Mesenchymal stem cell (in vitro differentiated cells and primary cell): ENCODE results near the gene DEGS2.

ENCODE experiments used
- DNase-seq: peaks from one replicate; pipeline ENCODE4 v3.0.0-alpha.2; 2013
- H2AFZ ChIP-seq: one replicate; pipeline ENCODE4 v1.6.1; 2013; ENCODE audit warnings: low read depth, mild to moderate bottlenecking, control low read depth, inconsistent platforms, low read length, moderate library complexity
- H2AK5ac ChIP-seq: 2 replicates; pipeline ENCODE4 v1.6.1; 2013; ENCODE audit warnings: low read length, moderate library complexity, mild to moderate bottlenecking, inconsistent platforms; ENCODE audit not compliant: severe bottlenecking
- H2BK120ac ChIP-seq: one replicate; pipeline ENCODE4 v1.6.1; 2013; ENCODE audit warnings: low read depth, mild to moderate bottlenecking, inconsistent platforms, low read length, moderate library complexity
- H2BK12ac ChIP-seq, 2 experiments: one replicate each; pipeline ENCODE4 v1.6.1; 2013; ENCODE audit warnings: inconsistent platforms in 2 of 2, low read length in 2 of 2, mild to moderate bottlenecking in 2 of 2, moderate library complexity in 2 of 2, control low read depth in 1 of 2
- H2BK15ac ChIP-seq: one replicate; pipeline ENCODE4 v1.6.1; 2013; ENCODE audit warnings: mild to moderate bottlenecking, low read depth, inconsistent platforms; ENCODE audit not compliant: poor library complexity, severe bottlenecking
- H2BK5ac ChIP-seq: 2 replicates; pipeline ENCODE4 v1.6.1; 2013; ENCODE audit warnings: low read depth, mild to moderate bottlenecking, low read length, control low read depth, inconsistent platforms; ENCODE audit not compliant: poor library complexity, severe bottlenecking
- H3K14ac ChIP-seq, 2 experiments: one replicate each; pipeline ENCODE4 v1.6.1; 2013; ENCODE audit warnings: inconsistent platforms in 2 of 2, low read length in 2 of 2, control low read depth in 1 of 2, mild to moderate bottlenecking in 1 of 2, moderate library complexity in 1 of 2
- H3K18ac ChIP-seq, 2 experiments: one replicate each; pipeline ENCODE4 v1.6.1; 2013; ENCODE audit warnings: inconsistent platforms in 2 of 2, low read length in 2 of 2, control low read depth in 1 of 2, low read depth in 1 of 2, mild to moderate bottlenecking in 1 of 2
- H3K23ac ChIP-seq, 2 experiments: one replicate each; pipeline ENCODE4 v1.6.1; 2013; ENCODE audit warnings: inconsistent platforms in 2 of 2, low read length in 2 of 2, mild to moderate bottlenecking in 2 of 2, moderate library complexity in 2 of 2, control low read depth in 1 of 2
- H3K27ac ChIP-seq: 2 replicates; pipeline ENCODE4 v1.5.1; 2013; ENCODE audit warnings: mild to moderate bottlenecking, moderate library complexity, low read length, control low read depth, inconsistent platforms; ENCODE audit not compliant: poor library complexity, severe bottlenecking
- H3K27me3 ChIP-seq, 2 experiments: 2 replicates each; pipeline versions ENCODE4 v1.6.1 to v1.7.0; 2013; ENCODE audit warnings: low read length in 2 of 2, mild to moderate bottlenecking in 2 of 2, moderate library complexity in 2 of 2, control low read depth in 1 of 2, inconsistent platforms in 1 of 2; ENCODE audit not compliant: control insufficient read depth in 1 of 2, insufficient read depth in 1 of 2
- H3K36me3 ChIP-seq, 2 experiments: 2 replicates each; pipeline versions ENCODE4 v1.6.1 to v1.7.0; 2013; ENCODE audit warnings: low read length in 2 of 2, control low read depth in 1 of 2, inconsistent platforms in 1 of 2, low read depth in 1 of 2, mild to moderate bottlenecking in 1 of 2; ENCODE audit not compliant: insufficient read depth in 2 of 2, control insufficient read depth in 1 of 2
- H3K4ac ChIP-seq, 2 experiments: one replicate each; pipeline ENCODE4 v1.6.1; 2013; ENCODE audit warnings: inconsistent platforms in 2 of 2, low read length in 2 of 2, mild to moderate bottlenecking in 2 of 2, moderate library complexity in 2 of 2, control low read depth in 1 of 2, low read depth in 1 of 2
- H3K4me1 ChIP-seq: 2 replicates; pipeline ENCODE4 v1.6.1; 2013; ENCODE audit warnings: low read depth, low read length, control low read depth; ENCODE audit not compliant: control insufficient read depth, insufficient read depth
- H3K4me2 ChIP-seq: 2 replicates; pipeline ENCODE4 v1.6.1; 2013; ENCODE audit warnings: low read length, mild to moderate bottlenecking, inconsistent platforms; ENCODE audit not compliant: poor library complexity, severe bottlenecking
- H3K4me3 ChIP-seq, 2 experiments: 2 replicates each; pipeline versions ENCODE4 v1.5.1 to v1.7.0; 2013; ENCODE audit warnings: low read length in 2 of 2, mild to moderate bottlenecking in 2 of 2, control low read depth in 1 of 2, low read depth in 1 of 2; ENCODE audit not compliant: insufficient read depth in 1 of 2
- H3K79me1 ChIP-seq: replicated peaks from 2 replicates; pipeline ENCODE4 v1.6.1; 2013; ENCODE audit warnings: mild to moderate bottlenecking, control low read depth, low read length, inconsistent platforms; ENCODE audit not compliant: poor library complexity, severe bottlenecking
- H3K9ac ChIP-seq: 2 replicates; pipeline ENCODE4 v1.7.0; 2013; ENCODE audit warnings: mild to moderate bottlenecking, low read length, moderate library complexity
- H3K9me3 ChIP-seq: 2 replicates; pipeline ENCODE4 v1.7.0; 2013; ENCODE audit warnings: mild to moderate bottlenecking, low read length; ENCODE audit not compliant: control insufficient read depth
- H4K8ac ChIP-seq: one replicate; pipeline ENCODE4 v1.6.1; 2013; ENCODE audit warnings: inconsistent platforms, mild to moderate bottlenecking, low read length, moderate library complexity
- H4K91ac ChIP-seq: one replicate; pipeline ENCODE4 v1.6.1; 2013; ENCODE audit warnings: mild to moderate bottlenecking, low read length, inconsistent platforms
- WGBS: methylation state at CpG from one replicate; pipeline ENCODE4 v1.1.7; 2013; ENCODE audit warnings: mixed read lengths; 5-methylcytosine and 5-hydroxymethylcytosine counted together

The DEGS2 gene

GRCh38 chr14:100118396-100119011, 40.9 kb downstream of the DEGS2 start:
- no peak overlapping the region for H2BK12ac ChIP-seq
- no peak overlapping the region for H3K18ac ChIP-seq
- H3K23ac ChIP-seq = no peak overlapping the region
- H2BK15ac ChIP-seq = no peak overlapping the region
- no peak overlapping the region for H3K4ac ChIP-seq
- H3K14ac ChIP-seq = no peak overlapping the region
- no peak overlapping the region for H2BK120ac ChIP-seq
- H3K9ac ChIP-seq = no peak overlapping the region
- H3K4me3 ChIP-seq = no peak overlapping the region
- H3K27ac ChIP-seq = no peak overlapping the region
- no peak overlapping the region for H3K4me2 ChIP-seq
- WGBS = 88% methylated on average over 7 of the region's 7 CpGs
- H2AFZ ChIP-seq = no peak overlapping the region
- no peak overlapping the region for H4K91ac ChIP-seq
- H2BK5ac ChIP-seq = no peak overlapping the region
- peaks cover 4% of the 10 kb centered on the region for H3K79me1 ChIP-seq
- H3K9me3 ChIP-seq = no peaks in the 10 kb centered on the region
- H3K27me3 ChIP-seq = no peaks in the 10 kb centered on the region
- peaks cover 6% of the 10 kb centered on the region for H3K4me1 ChIP-seq
- no peak for DNase-seq
- H4K8ac ChIP-seq = no peak overlapping the region
- peaks cover 2 to 21% of the 10 kb centered on the region in 2 experiments for H3K36me3 ChIP-seq
- H2AK5ac ChIP-seq = no peak overlapping the region

- Histone ChIP-seq H2BK120ac (no peak overlapping the region), H3K18ac (no peak overlapping the region), H2AFZ (no peak overlapping the region), H2AK5ac (no peak overlapping the region), H3K4ac (no peak overlapping the region), H3K27ac (no peak overlapping the region), H3K14ac (no peak overlapping the region), H3K4me2 (no peak overlapping the region), H2BK15ac (no peak overlapping the region), H3K4me3 (no peak overlapping the region), H3K4me1 (peaks cover 6% of the 10 kb centered on the region), H3K9me3 (no peaks in the 10 kb centered on the region), H2BK12ac (no peak overlapping the region), H3K27me3 (no peaks in the 10 kb centered on the region), H4K91ac (no peak overlapping the region), H3K9ac (no peak overlapping the region), H3K36me3 (peaks cover 0 to 19% of the 10 kb centered on the region in 2 experiments), H3K79me1 (peaks cover 4% of the 10 kb centered on the region), H4K8ac (no peak overlapping the region), H3K23ac (no peak overlapping the region), H2BK5ac (no peak overlapping the region)
- 95% methylated on average over 12 of the region's 14 CpGs for WGBS
- DNase-seq = no peak
Observed at GRCh38 chr14:100117633-100118395, 41.6 kb downstream of the DEGS2 start.

GRCh38 chr14:100117026-100117425, 42.4 kb downstream of the DEGS2 start:
- H3K4me3 ChIP-seq = no peak overlapping the region

GRCh38 chr14:100116134-100116533, 43.3 kb downstream of the DEGS2 start:
- Histone ChIP-seq H3K4me2 (no peak overlapping the region), H3K4ac (no peak overlapping the region), H2BK12ac (no peak overlapping the region), H3K9me3 (no peaks in the 10 kb centered on the region), H3K14ac (no peak overlapping the region), H4K91ac (no peak overlapping the region), H3K4me1 (peaks cover 6% of the 10 kb centered on the region), H2AFZ (no peak overlapping the region), H3K27ac (no peak overlapping the region), H3K9ac (no peak overlapping the region), H3K23ac (no peak overlapping the region), H4K8ac (no peak overlapping the region), H3K27me3 (no peaks in the 10 kb centered on the region), H3K4me3 (no peak overlapping the region), H3K18ac (no peak overlapping the region), H2BK120ac (no peak overlapping the region), H3K79me1 (peaks cover 4% of the 10 kb centered on the region), H2BK15ac (no peak overlapping the region), H3K36me3 (peaks cover 0 to 13% of the 10 kb centered on the region in 2 experiments), H2BK5ac (no peak overlapping the region), H2AK5ac (no peak overlapping the region)
- 100% methylated on average over 3 of the region's 3 CpGs for WGBS
- no peak for DNase-seq

More at GRCh38 chr14:100117026-100117425, 42.4 kb downstream of the DEGS2 start:
- no peaks in the 10 kb centered on the region for H3K27me3 ChIP-seq
- no peak overlapping the region for H2BK12ac ChIP-seq
- H3K4ac ChIP-seq = no peak overlapping the region
- no peak overlapping the region for H3K4me2 ChIP-seq
- H2AFZ ChIP-seq = no peak overlapping the region
- H3K27ac ChIP-seq = no peak overlapping the region
- no peak overlapping the region for H4K91ac ChIP-seq
- H3K18ac ChIP-seq = no peak overlapping the region
- H3K14ac ChIP-seq = no peak overlapping the region
- DNase-seq = no peak
- no peak overlapping the region for H2BK120ac ChIP-seq
- peaks cover 6% of the 10 kb centered on the region for H3K4me1 ChIP-seq
- peaks cover 0 to 19% of the 10 kb centered on the region in 2 experiments for H3K36me3 ChIP-seq
- H2BK15ac ChIP-seq = no peak overlapping the region
- no peak overlapping the region for H2AK5ac ChIP-seq
- no peaks in the 10 kb centered on the region for H3K9me3 ChIP-seq
- 92% methylated on average over 6 of the region's 10 CpGs for WGBS
- H2BK5ac ChIP-seq = no peak overlapping the region
- peaks cover 4% of the 10 kb centered on the region for H3K79me1 ChIP-seq
- no peak overlapping the region for H3K23ac ChIP-seq
- H3K9ac ChIP-seq = no peak overlapping the region
- no peak overlapping the region for H4K8ac ChIP-seq
